ENCODE measurements around the gene MEF2A.

MEF2A gene

DNA sequence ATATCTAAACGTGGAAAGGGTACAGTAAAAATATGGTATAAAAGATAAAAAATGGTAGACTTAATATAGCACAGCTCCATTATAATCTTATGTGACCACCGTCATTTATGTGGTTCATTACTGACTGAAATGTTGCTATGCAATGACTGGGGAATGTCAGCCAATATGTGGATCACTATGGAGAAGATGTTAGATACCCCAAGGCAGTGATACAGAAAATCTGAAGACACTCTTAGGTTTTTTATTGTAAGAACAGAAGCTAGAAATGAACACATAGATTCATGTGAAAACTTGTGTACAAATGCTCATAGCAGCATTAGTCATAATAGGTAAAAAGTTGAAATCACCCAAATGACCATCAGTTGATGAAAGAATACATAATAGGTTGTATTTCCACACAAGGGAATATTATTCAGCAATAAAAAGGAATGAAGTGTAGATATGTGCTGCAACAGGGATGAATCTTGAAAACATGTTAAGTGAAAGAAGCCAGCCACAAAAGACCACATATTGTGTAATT lies 18.4 kb downstream of the MEF2A start:
- no peak for DNase-seq
- Histone ChIP-seq H3K27ac (ENCODE audit: low read length) (no peak overlapping the region), H3K4me3 (ENCODE audit: low read length) (no peak overlapping the region), H4K20me1 (ENCODE audit: insufficient read depth, low read length) (peaks cover 5% of the 10 kb centered on the region; the same call in 1 of the 2 replicates), H2AFZ (ENCODE audit: low read length) (no peak overlapping the region), H3K79me2 (ENCODE audit: low read length) (peaks cover 96% of the 10 kb centered on the region), H3K9me2 (replicated peaks; ENCODE audit: insufficient read depth, low read length) (no peaks in the 10 kb centered on the region), H3F3A (ENCODE audit: insufficient read depth, low read length) (no peaks in the 10 kb centered on the region), H3K9ac (ENCODE audit: low read length) (no peak overlapping the region), H3K4me2 (ENCODE audit: low read depth, low read length) (no peak overlapping the region), H3K36me3 (replicated peaks; ENCODE audit: insufficient read depth, low read length) (0 out of 2 replicates have a peak, but pooled peaks cover 2% of the 10 kb centered on the region), H3K27me3 (replicated peaks; ENCODE audit: insufficient read depth, low read length) (no peaks in the 10 kb centered on the region), H3K4me1 (ENCODE audit: low read length) (no peaks in the 10 kb centered on the region), H3K9me3 (replicated peaks; ENCODE audit: insufficient read depth, low read length) (no peaks in the 10 kb centered on the region)
- TF ChIP-seq, protein P1, sequence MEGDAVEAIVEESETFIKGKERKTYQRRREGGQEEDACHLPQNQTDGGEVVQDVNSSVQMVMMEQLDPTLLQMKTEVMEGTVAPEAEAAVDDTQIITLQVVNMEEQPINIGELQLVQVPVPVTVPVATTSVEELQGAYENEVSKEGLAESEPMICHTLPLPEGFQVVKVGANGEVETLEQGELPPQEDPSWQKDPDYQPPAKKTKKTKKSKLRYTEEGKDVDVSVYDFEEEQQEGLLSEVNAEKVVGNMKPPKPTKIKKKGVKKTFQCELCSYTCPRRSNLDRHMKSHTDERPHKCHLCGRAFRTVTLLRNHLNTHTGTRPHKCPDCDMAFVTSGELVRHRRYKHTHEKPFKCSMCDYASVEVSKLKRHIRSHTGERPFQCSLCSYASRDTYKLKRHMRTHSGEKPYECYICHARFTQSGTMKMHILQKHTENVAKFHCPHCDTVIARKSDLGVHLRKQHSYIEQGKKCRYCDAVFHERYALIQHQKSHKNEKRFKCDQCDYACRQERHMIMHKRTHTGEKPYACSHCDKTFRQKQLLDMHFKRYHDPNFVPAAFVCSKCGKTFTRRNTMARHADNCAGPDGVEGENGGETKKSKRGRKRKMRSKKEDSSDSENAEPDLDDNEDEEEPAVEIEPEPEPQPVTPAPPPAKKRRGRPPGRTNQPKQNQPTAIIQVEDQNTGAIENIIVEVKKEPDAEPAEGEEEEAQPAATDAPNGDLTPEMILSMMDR (IDR thresholded peaks at IDR 0.05; ENCODE audit: low read length): no peak
- no peak for TF ChIP-seq EZH2 (optimal IDR thresholded peaks at IDR 0.05; ENCODE audit: low read depth, low read length)
- TF ChIP-seq EZH2phosphoT487 (IDR thresholded peaks at IDR 0.05; ENCODE audit: low read length): no peak

DNA sequence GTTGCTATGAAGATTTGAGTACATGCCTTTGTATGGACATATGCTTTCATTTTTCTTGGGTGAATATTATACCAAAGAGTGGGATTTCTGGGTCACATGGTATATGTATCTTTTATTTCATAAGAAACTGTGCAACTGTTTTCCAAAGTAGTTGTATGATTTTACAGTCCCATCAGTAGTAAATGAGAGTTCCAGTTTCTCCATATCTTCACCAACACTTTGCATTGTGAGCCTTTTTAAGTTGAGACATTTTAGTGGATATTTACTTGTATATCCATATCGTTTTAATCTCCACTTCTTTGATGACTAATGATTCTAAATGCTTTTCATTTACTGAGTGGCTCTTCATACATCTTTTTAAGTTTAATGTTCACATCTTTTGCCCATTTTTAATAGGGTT lies 20.3 kb downstream of the MEF2A start:
- Histone ChIP-seq H3K79me2 (ENCODE audit: low read length) (peaks cover 96% of the 10 kb centered on the region), H3K27ac (ENCODE audit: low read length) (no peak overlapping the region), H3K9ac (ENCODE audit: low read length) (no peak overlapping the region), H3K9me2 (replicated peaks; ENCODE audit: insufficient read depth, low read length) (no peaks in the 10 kb centered on the region), H3K36me3 (replicated peaks; ENCODE audit: insufficient read depth, low read length) (0 out of 2 replicates have a peak, but pooled peaks cover 2% of the 10 kb centered on the region), H3K4me2 (ENCODE audit: low read depth, low read length) (no peak overlapping the region), H3F3A (ENCODE audit: insufficient read depth, low read length) (no peaks in the 10 kb centered on the region), H3K9me3 (replicated peaks; ENCODE audit: insufficient read depth, low read length) (no peaks in the 10 kb centered on the region), H3K27me3 (replicated peaks; ENCODE audit: insufficient read depth, low read length) (no peaks in the 10 kb centered on the region), H2AFZ (ENCODE audit: low read length) (no peak overlapping the region), H3K4me1 (ENCODE audit: low read length) (no peaks in the 10 kb centered on the region), H4K20me1 (ENCODE audit: insufficient read depth, low read length) (no peaks in the 10 kb centered on the region), H3K4me3 (ENCODE audit: low read length) (no peak overlapping the region)
- no peak for DNase-seq
- TF ChIP-seq EZH2phosphoT487 (IDR thresholded peaks at IDR 0.05; ENCODE audit: low read length): no peak
- no peak for TF ChIP-seq EZH2 (optimal IDR thresholded peaks at IDR 0.05; ENCODE audit: low read depth, low read length)
- TF ChIP-seq, protein P1 (IDR thresholded peaks at IDR 0.05; ENCODE audit: low read length): no peak

DNA sequence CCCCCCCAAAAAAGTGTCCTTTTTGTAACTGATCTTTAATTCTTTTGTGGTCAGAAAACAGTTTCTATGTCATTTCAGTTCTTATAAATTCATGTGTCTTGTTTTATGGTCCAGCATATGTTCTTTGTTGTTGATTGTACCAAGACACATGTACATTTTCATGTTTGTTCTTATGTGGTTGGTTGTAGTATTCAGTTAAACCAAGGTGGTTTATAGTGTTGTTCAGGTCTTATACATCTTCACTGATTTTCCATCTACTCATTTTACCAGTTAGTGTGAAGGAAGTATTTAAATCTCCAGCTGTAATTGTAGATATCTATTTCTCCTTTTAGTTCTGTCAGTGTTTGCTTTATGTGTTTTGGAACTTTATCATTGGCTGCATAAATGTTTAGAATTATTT lies 24.0 kb downstream of the MEF2A start:
- TF ChIP-seq EZH2 (optimal IDR thresholded peaks at IDR 0.05; ENCODE audit: low read depth, low read length): no peak
- TF ChIP-seq, protein P1 (IDR thresholded peaks at IDR 0.05; ENCODE audit: low read length): no peak
- no peak for TF ChIP-seq EZH2phosphoT487 (IDR thresholded peaks at IDR 0.05; ENCODE audit: low read length)
- Histone ChIP-seq H2AFZ (ENCODE audit: low read length) (no peak overlapping the region), H3K9ac (ENCODE audit: low read length) (no peak overlapping the region), H3K9me3 (replicated peaks; ENCODE audit: insufficient read depth, low read length) (no peaks in the 10 kb centered on the region), H3K4me3 (ENCODE audit: low read length) (no peak overlapping the region), H3K4me1 (ENCODE audit: low read length) (no peaks in the 10 kb centered on the region), H3K27ac (ENCODE audit: low read length) (no peak overlapping the region), H3K9me2 (replicated peaks; ENCODE audit: insufficient read depth, low read length) (no peaks in the 10 kb centered on the region), H3K79me2 (ENCODE audit: low read length) (peaks cover 96% of the 10 kb centered on the region), H3F3A (ENCODE audit: insufficient read depth, low read length) (no peaks in the 10 kb centered on the region), H3K4me2 (ENCODE audit: low read depth, low read length) (no peak overlapping the region), H4K20me1 (ENCODE audit: insufficient read depth, low read length) (no peaks in the 10 kb centered on the region), H3K36me3 (replicated peaks; ENCODE audit: insufficient read depth, low read length) (peaks cover 2% of the 10 kb centered on the region; the same call in 1 of the 2 replicates), H3K27me3 (replicated peaks; ENCODE audit: insufficient read depth, low read length) (no peaks in the 10 kb centered on the region)
- DNase-seq: no peak
